H1 (cell line): ENCODE results near the gene CNGA4. TPM values are rescaled to one million over a fixed set of nuclear protein-coding genes. Genes with fewer than 3 reads are reported as not detected.

Experiments used
- CTCF ChIA-PET: fragments of 300-600 bp; sonication (Branson Sonifier 250); formaldehyde crosslinking; loops from one replicate; lab custom pipeline; 2021; ENCODE audit not compliant: partially characterized antibody; lab: Charles Lee
- POLR2A ChIA-PET: fragments of 300-600 bp; sonication (Branson Sonifier 250); formaldehyde crosslinking; loops from one replicate; lab custom pipeline; 2021; ENCODE audit warnings: inconsistent platforms; ENCODE audit not compliant: partially characterized antibody; lab: Charles Lee
- DNase-seq, 2 experiments: peaks; one replicate each; pipeline versions ENCODE4 v3.0.0 to v3.0.0-alpha.2; 2010 to 2022; ENCODE audit warnings: low spot score in 2 of 2, low read depth in 1 of 2, mixed read lengths in 1 of 2
- FAIRE-seq: peaks from 2 replicates; lab custom pipeline; 2011; peaks lifted over from hg19 to GRCh38; lab: Jason Lieb, UNC
- H2AFZ ChIP-seq: 2 replicates; pipeline ENCODE4 v1.8.1; 2012; ENCODE audit warnings: low read length, inconsistent platforms
- H2AK5ac ChIP-seq: 2 replicates; pipeline ENCODE4 v1.6.1; 2013; ENCODE audit warnings: low read depth, low read length
- H2BK120ac ChIP-seq: replicated peaks from 2 replicates; pipeline ENCODE3; 2013; ENCODE audit warnings: low read depth, low read length, inconsistent platforms
- H2BK12ac ChIP-seq: 2 replicates; pipeline ENCODE4 v1.6.1; 2013; ENCODE audit warnings: low read depth, low read length
- H2BK15ac ChIP-seq: 2 replicates; pipeline ENCODE4 v1.6.1; 2013; ENCODE audit warnings: low read length
- H2BK20ac ChIP-seq: 2 replicates; pipeline ENCODE4 v1.6.1; 2013; ENCODE audit warnings: low read length
- H2BK5ac ChIP-seq: 2 replicates; pipeline ENCODE4 v1.6.1; 2013; ENCODE audit warnings: low read depth, low read length
- H3K14ac ChIP-seq: 2 replicates; pipeline ENCODE4 v1.6.1; 2013; ENCODE audit warnings: inconsistent platforms; ENCODE audit not compliant: insufficient read length
- H3K18ac ChIP-seq: 2 replicates; pipeline ENCODE4 v1.6.1; 2013; ENCODE audit warnings: low read length; ENCODE audit errors: extremely low read depth
- H3K23ac ChIP-seq: 2 replicates; pipeline ENCODE4 v1.6.1; 2013; ENCODE audit warnings: inconsistent platforms; ENCODE audit not compliant: insufficient read length
- H3K23me2 ChIP-seq: 2 replicates; pipeline ENCODE4 v1.6.1; 2013; ENCODE audit warnings: low read depth, low read length
- H3K27ac ChIP-seq: 2 replicates; pipeline ENCODE4 v1.6.1; 2011; ENCODE audit warnings: low read depth, low read length, inconsistent platforms
- H3K27me3 ChIP-seq, 4 experiments: replicated peaks in 1 of 4; 1 replicate in 1 of 4; 2 replicates in 3 of 4; pipeline versions ENCODE4 v1.6.1 to v1.8.1; 2011 to 2013; ENCODE audit warnings: low read length in 3 of 4, mild to moderate bottlenecking in 3 of 4, inconsistent platforms in 2 of 4, mixed read lengths in 2 of 4, moderate library complexity in 1 of 4; ENCODE audit not compliant: control insufficient read depth in 3 of 4, insufficient read depth in 3 of 4; ENCODE audit errors: extremely low read depth in 1 of 4
- H3K36me3 ChIP-seq, 4 experiments: 2 replicates each; pipeline versions ENCODE4 v1.6.1 to v1.8.1; 2011 to 2013; ENCODE audit warnings: mild to moderate bottlenecking in 4 of 4, low read length in 3 of 4, moderate library complexity in 2 of 4, control low read depth in 1 of 4, inconsistent platforms in 1 of 4; ENCODE audit not compliant: insufficient read depth in 4 of 4, control insufficient read depth in 2 of 4
- H3K4ac ChIP-seq: replicated peaks from 2 replicates; pipeline ENCODE3; 2013; ENCODE audit warnings: low read length, low read depth, mixed read lengths, inconsistent platforms; ENCODE audit not compliant: insufficient read length
- H3K4me1 ChIP-seq, 4 experiments: replicated peaks in 1 of 4; 1 replicate in 1 of 4; 2 replicates in 3 of 4; pipeline versions ENCODE4 v1.6.1 to v1.8.1; 2011 to 2013; ENCODE audit warnings: low read length in 3 of 4, inconsistent platforms in 2 of 4, mixed read lengths in 1 of 4; ENCODE audit not compliant: insufficient read depth in 4 of 4, control insufficient read depth in 3 of 4
- H3K4me2 ChIP-seq, 2 experiments: 2 replicates each; pipeline versions ENCODE4 v1.6.1 to v1.8.1; 2011 to 2013; ENCODE audit warnings: low read depth in 2 of 2, low read length in 2 of 2, control low read depth in 1 of 2, inconsistent platforms in 1 of 2, mild to moderate bottlenecking in 1 of 2; ENCODE audit not compliant: insufficient read depth in 1 of 2
- H3K4me3 ChIP-seq, 4 experiments: fragments of 200-600, 300-600 bp in 1 of 4; sonication (generic), shearing (Covaris generic), sonication (Bioruptor Twin) in 1 of 4; 2 replicates each; pipeline versions ENCODE4 v1.5.1 to v1.8.1; 2011 to 2016; ENCODE audit warnings: low read length in 4 of 4, low read depth in 3 of 4, control low read depth in 2 of 4, inconsistent platforms in 2 of 4, mild to moderate bottlenecking in 2 of 4, mixed read lengths in 1 of 4, moderate library complexity in 1 of 4; ENCODE audit not compliant: insufficient read depth in 2 of 4; ENCODE audit errors: extremely low read depth in 1 of 4
- H3K56ac ChIP-seq: replicated peaks from 2 replicates; pipeline ENCODE3; 2013; ENCODE audit warnings: low read depth, mild to moderate bottlenecking, mixed read lengths, low read length, inconsistent platforms; ENCODE audit not compliant: insufficient read length
- H3K79me1 ChIP-seq: 2 replicates; pipeline ENCODE4 v1.6.1; 2013; ENCODE audit warnings: low read depth, low read length, control low read depth
- H3K79me2 ChIP-seq, 2 experiments: 2 replicates each; pipeline versions ENCODE4 v1.6.1 to v1.8.1; 2012 to 2013; ENCODE audit warnings: low read length in 2 of 2, mild to moderate bottlenecking in 2 of 2, inconsistent platforms in 1 of 2; ENCODE audit not compliant: insufficient read depth in 2 of 2, control insufficient read depth in 1 of 2
- H3K9ac ChIP-seq, 4 experiments: replicated peaks in 1 of 4; 1 replicate in 1 of 4; 2 replicates in 3 of 4; pipeline versions ENCODE4 v1.6.1 to v1.8.1; 2011 to 2013; ENCODE audit warnings: low read depth in 3 of 4, low read length in 3 of 4, control low read depth in 2 of 4, mild to moderate bottlenecking in 2 of 4, moderate library complexity in 2 of 4, inconsistent platforms in 1 of 4; ENCODE audit errors: extremely low read depth in 1 of 4
- H3K9me3 ChIP-seq, 2 experiments: 2 replicates each; pipeline versions ENCODE4 v1.6.1 to v1.8.1; 2012 to 2013; ENCODE audit warnings: mild to moderate bottlenecking in 2 of 2, moderate library complexity in 2 of 2, control low read depth in 1 of 2, inconsistent platforms in 1 of 2, low read depth in 1 of 2, low read length in 1 of 2, mixed read lengths in 1 of 2; ENCODE audit not compliant: insufficient read depth in 2 of 2
- H4K20me1 ChIP-seq, 2 experiments: replicated peaks in 1 of 2; 2 replicates each; pipeline versions ENCODE3 to v1.8.1; 2011 to 2013; ENCODE audit warnings: inconsistent platforms in 2 of 2, low read length in 2 of 2, mild to moderate bottlenecking in 1 of 2; ENCODE audit not compliant: insufficient read depth in 2 of 2, control insufficient read depth in 1 of 2
- H4K5ac ChIP-seq: 2 replicates; pipeline ENCODE4 v1.6.1; 2013; ENCODE audit warnings: low read length, low read depth, mixed read lengths, inconsistent platforms; ENCODE audit not compliant: insufficient read length
- H4K8ac ChIP-seq: 2 replicates; pipeline ENCODE4 v1.8.0; 2013; ENCODE audit warnings: mild to moderate bottlenecking, moderate library complexity, low read length, inconsistent platforms; ENCODE audit not compliant: insufficient read depth; ENCODE audit errors: extremely low read depth
- H4K91ac ChIP-seq: replicated peaks from 2 replicates; pipeline ENCODE3; 2013; ENCODE audit warnings: low read length, mixed read lengths, inconsistent platforms; ENCODE audit not compliant: insufficient read length
- CEBPB ChIP-seq: IDR thresholded peaks from 2 replicates; pipeline ENCODE4 v1.6.1; 2012; ENCODE audit warnings: low read depth, low read length
- CTBP2 ChIP-seq: IDR thresholded peaks from 2 replicates; pipeline ENCODE4 v1.7.0; 2011; ENCODE audit warnings: borderline replicate concordance, mild to moderate bottlenecking, moderate library complexity, mixed read lengths, low read length; ENCODE audit not compliant: insufficient read depth, insufficient read length
- JUN ChIP-seq: IDR thresholded peaks from 2 replicates; pipeline ENCODE4 v1.6.1; 2011; ENCODE audit warnings: low read depth, mild to moderate bottlenecking, improper control_type of control experiment, low read length
- POU5F1 ChIP-seq: IDR thresholded peaks from 2 replicates; pipeline ENCODE4 v1.6.1; 2011; ENCODE audit warnings: low read depth, mild to moderate bottlenecking, low read length, moderate library complexity
- TEAD4 ChIP-seq: IDR thresholded peaks from 2 replicates; pipeline ENCODE4 v1.6.1; 2012; ENCODE audit warnings: low read depth, low read length, inconsistent platforms, mixed read lengths
- WGBS, 2 experiments: shearing (Covaris generic) in 1 of 2; methylation state at CpG; one replicate each; pipeline versions ENCODE4 v1.1.6 to v1.1.7; 2013 to 2015; ENCODE audit warnings: low lambda C conversion rate in 2 of 2, mixed read lengths in 2 of 2, inconsistent platforms in 1 of 2, low coverage in 1 of 2, missing lambda C conversion rate in 1 of 2; ENCODE audit not compliant: insufficient replicate concordance in 2 of 2, insufficient coverage in 1 of 2, insufficient read length in 1 of 2; ENCODE audit errors: extremely low coverage in 1 of 2, missing lambda C conversion rate in 1 of 2; 5-methylcytosine and 5-hydroxymethylcytosine counted together
- polyA plus RNA-seq, 7 experiments: library from polyadenylated mRNA; depleted of rRNA in 3 of 7; stranded (reverse) in 5 of 7; unstranded in 2 of 7; fragments of >200 nt in 5 of 7; fragments of 200-250 nt in 2 of 7; gene quantifications; 1 replicate in 5 of 7; 2 replicates in 1 of 7; 4 replicates in 1 of 7; pipeline versions ENCODE4 v1.2.1 to v1.2.3, GENCODE V29; 2011 to 2013; ENCODE audit warnings: missing spikeins in 2 of 7, mixed read lengths in 2 of 7
- total RNA-seq: library from RNA; stranded (reverse); fragmentation: NEBNext Ultra II Directional; extraction: Animal tissue kit (Norgen Biotek cat#: 25700); gene quantifications from 2 replicates; pipeline ENCODE4 v1.2.1, GENCODE V29; 2021

Gene CNGA4
- total and polyA plus RNA-seq, 2 of the 8 experiments (the other 6 are each of a cell fraction or from before 2014, with no cell fraction given), result 0.29 TPM; not detected in 1

- H3K27me3 ChIP-seq, result no peaks in the 10 kb centered on the region
- no peak overlapping the region for H2AK5ac ChIP-seq
- H3K23me2 ChIP-seq, result no peaks in the 10 kb centered on the region
- H4K91ac ChIP-seq, result no peak overlapping the region
- no peak overlapping the region for H3K4ac ChIP-seq
- ChIA-PET POLR2A (no interaction called here), CTCF (interaction anchor here (0.6 to 2.8 kb wide), 10 partner anchors 24 to 129 kb away, joined by 3 to 9 read pairs (median 3); partner anchors contain the start of gene CCKBR)
- H3K79me1 ChIP-seq, result 0 out of 2 replicates have a peak, but pooled peaks cover 3% of the 10 kb centered on the region
- H2BK20ac ChIP-seq, result no peak overlapping the region
- H3K36me3 ChIP-seq, result peaks cover 2 to 22% (median 9%) of the 10 kb centered on the region in 4 experiments; a peak in 6 of 8 replicates
- no peak overlapping the region for H2BK120ac ChIP-seq
- TF ChIP-seq CTBP2 (no peak), POU5F1 (no peak), TEAD4 (no peak), JUN (no peak), CEBPB (no peak)
- H4K8ac ChIP-seq, result no peak overlapping the region
- H3K4me1 ChIP-seq, result no peaks in the 10 kb centered on the region
- no peak overlapping the region for H3K9ac ChIP-seq
- no peak overlapping the region for H3K27ac ChIP-seq
- no peak overlapping the region for H2BK12ac ChIP-seq
- DNase-seq, result no peak
- H3K18ac ChIP-seq, result no peak overlapping the region
- no peak for FAIRE-seq
- H2AFZ ChIP-seq, result no peak overlapping the region
- H2BK5ac ChIP-seq, result no peak overlapping the region
- 91% methylated on average over 3 of the region's 3 CpGs; no CpG with 5 or more reads in 1 of the 2 experiments for WGBS, 2 experiments
- H4K5ac ChIP-seq, result no peak overlapping the region
- H3K56ac ChIP-seq, result no peak overlapping the region
- H3K23ac ChIP-seq, result no peak overlapping the region
- no peak overlapping the region for H3K4me3 ChIP-seq
- H4K20me1 ChIP-seq, result peaks cover 0 to 6% of the 10 kb centered on the region in 2 experiments
- H3K9me3 ChIP-seq, result no peaks in the 10 kb centered on the region
- no peak overlapping the region for H3K4me2 ChIP-seq
- no peak overlapping the region for H3K14ac ChIP-seq
- peaks cover 0 to 31% of the 10 kb centered on the region in 2 experiments; a peak in 2 of 4 replicates for H3K79me2 ChIP-seq
- no peak overlapping the region for H2BK15ac ChIP-seq
Measured at GRCh38 chr11:6224421-6224820, 14.5 kb upstream of the CNGA4 start.
